ENCODE data around the gene CALM1. TPM values are rescaled to one million over a fixed set of nuclear protein-coding genes. Genes with fewer than 3 reads are reported as not detected.

The CALM1 gene
- total RNA-seq, 1 donor from 2014 or later = 347 TPM

DNA sequence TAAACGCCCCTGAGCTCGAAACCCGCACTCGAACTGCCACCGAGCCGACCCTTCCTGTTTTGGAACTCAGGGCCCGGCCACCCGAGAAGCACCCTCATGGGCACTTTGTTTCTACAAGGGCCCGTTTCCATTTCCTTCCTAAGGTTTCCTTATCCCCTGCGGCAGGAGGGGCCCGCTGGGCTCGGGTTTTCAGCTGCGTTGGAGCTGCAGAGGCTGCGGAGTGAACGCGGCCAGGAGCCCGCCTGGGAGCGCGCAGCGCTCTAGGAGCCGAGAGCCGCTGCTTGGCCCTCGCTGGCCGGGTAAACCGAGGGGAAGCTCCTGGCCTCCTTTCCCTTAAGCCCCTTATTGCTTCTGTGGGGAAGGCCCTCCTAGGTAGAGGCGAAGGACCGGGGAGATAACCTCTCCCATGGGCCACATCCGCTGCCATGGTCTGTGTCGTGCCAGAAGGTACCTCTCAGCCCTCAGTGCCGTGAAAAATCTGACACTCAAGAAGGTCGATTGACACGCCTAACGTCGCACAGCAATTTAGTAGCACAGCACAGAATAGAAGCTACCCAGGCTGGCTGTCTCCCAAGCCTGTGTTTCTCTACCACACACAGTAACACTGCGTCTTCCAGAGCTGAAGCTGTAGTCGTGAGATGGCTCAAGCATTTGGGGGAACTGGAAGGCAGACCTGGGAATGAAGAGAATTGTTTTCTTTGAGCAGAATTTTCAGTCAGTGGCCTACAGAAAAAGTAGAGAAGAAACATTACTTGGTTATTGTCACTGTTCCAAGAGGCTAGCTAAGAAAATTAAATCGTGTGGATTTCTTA lies 12.9 kb upstream of the CALM1 start:
- Histone ChIP-seq H4K20me1 (ENCODE audit: insufficient read depth, low read length) (no peaks in the 10 kb centered on the region), H3K9me3 (ENCODE audit: insufficient read depth, low read depth, low read length) (no peaks in the 10 kb centered on the region), H3K4me2 (ENCODE audit: low read length) (peak overlapping the region; percentile 93), H3K4me3 (ENCODE audit: insufficient read depth, low read depth, low read length) (peak overlapping the region; percentile 84), H3K36me3 (ENCODE audit: insufficient read depth, low read length) (no peaks in the 10 kb centered on the region), H3K27me3 (ENCODE audit: insufficient read depth, low read length) (no peaks in the 10 kb centered on the region), H2AFZ (ENCODE audit: low read depth, low read length) (peak overlapping the region; percentile 74), H3K79me2 (ENCODE audit: insufficient read depth, low read length) (no peaks in the 10 kb centered on the region), H3K9ac (ENCODE audit: low read length) (peak overlapping the region; percentile 99), H3K27ac (ENCODE audit: low read depth, low read length) (peak overlapping the region; percentile 100), H3K4me1 (ENCODE audit: insufficient read depth, low read length) (peaks cover 30% of the 10 kb centered on the region)
- no peaks in the 10 kb centered on the region for H3K9me3 Mint-ChIP-seq (ENCODE audit: unreplicated experiment)
- no peak for FAIRE-seq
- peak overlapping the region; percentile 40 for H3K4me3 Mint-ChIP-seq (ENCODE audit: unreplicated experiment)
- no peak for TF ChIP-seq EZH2 (IDR thresholded peaks at IDR 0.05; ENCODE audit: insufficient read depth, low read length)
- TF ChIP-seq, protein P1, sequence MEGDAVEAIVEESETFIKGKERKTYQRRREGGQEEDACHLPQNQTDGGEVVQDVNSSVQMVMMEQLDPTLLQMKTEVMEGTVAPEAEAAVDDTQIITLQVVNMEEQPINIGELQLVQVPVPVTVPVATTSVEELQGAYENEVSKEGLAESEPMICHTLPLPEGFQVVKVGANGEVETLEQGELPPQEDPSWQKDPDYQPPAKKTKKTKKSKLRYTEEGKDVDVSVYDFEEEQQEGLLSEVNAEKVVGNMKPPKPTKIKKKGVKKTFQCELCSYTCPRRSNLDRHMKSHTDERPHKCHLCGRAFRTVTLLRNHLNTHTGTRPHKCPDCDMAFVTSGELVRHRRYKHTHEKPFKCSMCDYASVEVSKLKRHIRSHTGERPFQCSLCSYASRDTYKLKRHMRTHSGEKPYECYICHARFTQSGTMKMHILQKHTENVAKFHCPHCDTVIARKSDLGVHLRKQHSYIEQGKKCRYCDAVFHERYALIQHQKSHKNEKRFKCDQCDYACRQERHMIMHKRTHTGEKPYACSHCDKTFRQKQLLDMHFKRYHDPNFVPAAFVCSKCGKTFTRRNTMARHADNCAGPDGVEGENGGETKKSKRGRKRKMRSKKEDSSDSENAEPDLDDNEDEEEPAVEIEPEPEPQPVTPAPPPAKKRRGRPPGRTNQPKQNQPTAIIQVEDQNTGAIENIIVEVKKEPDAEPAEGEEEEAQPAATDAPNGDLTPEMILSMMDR (IDR thresholded peaks at IDR 0.05; ENCODE audit: insufficient read depth, low read depth, low read length) = no peak
- H3K4me1 Mint-ChIP-seq (ENCODE audit: low read depth, unreplicated experiment) = peaks cover 15% of the 10 kb centered on the region
- H3K36me3 Mint-ChIP-seq (ENCODE audit: low read depth, unreplicated experiment) = no peaks in the 10 kb centered on the region
- peak; percentile 44 for DNase-seq (ENCODE audit: low read depth)
- H3K27ac Mint-ChIP-seq (ENCODE audit: unreplicated experiment) = no peak overlapping the region
- H3K27me3 Mint-ChIP-seq (ENCODE audit: low read depth, unreplicated experiment) = no peaks in the 10 kb centered on the region

DNA sequence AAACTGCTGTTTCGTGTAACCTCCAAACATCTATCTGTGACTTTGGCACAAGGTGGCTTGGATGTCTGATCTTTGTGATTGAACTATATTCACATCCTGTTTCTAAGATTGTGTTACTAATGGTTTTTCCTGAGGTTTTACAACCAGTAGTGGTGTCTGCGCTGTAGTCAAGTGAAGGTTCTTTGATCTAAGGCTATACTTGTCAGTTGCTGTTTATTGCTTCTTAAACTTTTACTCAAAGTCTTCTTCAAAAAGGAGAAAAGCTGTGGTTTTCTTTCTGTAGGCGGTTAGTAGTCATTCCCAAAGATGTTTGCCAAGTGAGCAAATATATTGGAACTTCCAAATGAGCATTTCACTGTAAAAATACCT lies 12.3 kb upstream of the CALM1 start:
- peak overlapping the region; percentile 100 for H3K27ac ChIP-seq (ENCODE audit: low read depth, low read length)
- no peaks in the 10 kb centered on the region for H3K9me3 Mint-ChIP-seq (ENCODE audit: unreplicated experiment)
- no peaks in the 10 kb centered on the region for H3K36me3 Mint-ChIP-seq (ENCODE audit: low read depth, unreplicated experiment)

More for the DNA sequence above, 12.3 kb upstream of the CALM1 start:
- Histone ChIP-seq H3K4me1 (ENCODE audit: insufficient read depth, low read length) (peaks cover 30% of the 10 kb centered on the region), H3K4me2 (ENCODE audit: low read length) (peak overlapping the region; percentile 93), H3K27me3 (ENCODE audit: insufficient read depth, low read length) (no peaks in the 10 kb centered on the region), H3K9me3 (ENCODE audit: insufficient read depth, low read depth, low read length) (no peaks in the 10 kb centered on the region), H3K9ac (ENCODE audit: low read length) (peak overlapping the region; percentile 99), H3K36me3 (ENCODE audit: insufficient read depth, low read length) (no peaks in the 10 kb centered on the region), H2AFZ (ENCODE audit: low read depth, low read length) (no peak overlapping the region), H3K4me3 (ENCODE audit: insufficient read depth, low read depth, low read length) (no peak overlapping the region), H4K20me1 (ENCODE audit: insufficient read depth, low read length) (no peaks in the 10 kb centered on the region), H3K79me2 (ENCODE audit: insufficient read depth, low read length) (no peaks in the 10 kb centered on the region)
- DNase-seq (ENCODE audit: low read depth) (peak; percentile 76), FAIRE-seq (no peak)
- no peak for TF ChIP-seq EZH2 (IDR thresholded peaks at IDR 0.05; ENCODE audit: insufficient read depth, low read length)
- TF ChIP-seq, protein P1 (IDR thresholded peaks at IDR 0.05; ENCODE audit: insufficient read depth, low read depth, low read length) = no peak
- Mint-ChIP-seq H3K27me3 (ENCODE audit: low read depth, unreplicated experiment) (no peaks in the 10 kb centered on the region), H3K4me1 (ENCODE audit: low read depth, unreplicated experiment) (peaks cover 15% of the 10 kb centered on the region), H3K4me3 (ENCODE audit: unreplicated experiment) (peak overlapping the region; percentile 40), H3K27ac (ENCODE audit: unreplicated experiment) (no peak overlapping the region)

Measured in astrocyte (in vitro differentiated cells and primary cell).